HG03354 (cell line): ENCODE measurements around the gene PHACTR3.

ENCODE experiments used
- ATAC-seq: cut with Tn5 transposase; IDR thresholded peaks from one replicate; pipeline ENCODE4 v1.9.1; 2021; ENCODE audit warnings: mild to moderate bottlenecking; ENCODE audit not compliant: unreplicated experiment, poor library complexity, severe bottlenecking

Gene PHACTR3

DNA sequence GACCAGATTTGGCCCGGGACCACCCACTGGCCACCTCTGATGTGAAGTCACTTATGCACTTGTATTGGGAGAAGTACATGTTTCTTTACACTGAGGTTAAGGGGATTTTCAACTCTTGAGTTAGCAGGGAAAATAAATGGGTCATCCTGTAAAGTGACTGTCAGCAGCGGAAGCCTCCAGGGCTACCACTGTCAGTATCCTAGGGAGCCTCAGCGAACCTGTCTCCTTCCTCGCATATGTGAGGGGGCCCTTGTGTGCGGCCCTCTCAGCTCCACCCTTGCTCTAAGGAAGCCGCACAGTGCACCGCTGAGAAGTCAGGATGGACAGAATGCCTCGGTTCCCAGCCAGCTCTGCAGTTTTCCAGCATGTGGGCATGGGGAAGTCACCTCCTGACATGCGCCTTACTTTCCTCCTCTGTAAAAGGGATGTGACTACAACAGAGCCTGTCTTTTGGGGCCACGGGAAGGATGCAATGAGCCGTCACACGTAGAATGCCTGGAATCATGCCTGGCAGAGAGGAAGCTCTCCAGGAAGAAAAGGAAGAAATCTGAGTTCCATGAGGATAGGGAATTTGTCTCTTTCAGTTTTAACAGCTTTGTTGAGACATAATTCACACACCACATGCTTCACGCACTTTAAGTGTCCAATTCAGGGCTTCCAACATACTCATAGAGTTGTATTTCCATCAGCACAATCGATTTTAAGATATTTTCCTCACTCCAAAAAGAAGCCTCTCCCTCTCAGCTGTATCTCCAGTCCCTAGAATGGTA lies 213.7 kb downstream of the PHACTR3 start:
- ATAC-seq, result no peak

DNA sequence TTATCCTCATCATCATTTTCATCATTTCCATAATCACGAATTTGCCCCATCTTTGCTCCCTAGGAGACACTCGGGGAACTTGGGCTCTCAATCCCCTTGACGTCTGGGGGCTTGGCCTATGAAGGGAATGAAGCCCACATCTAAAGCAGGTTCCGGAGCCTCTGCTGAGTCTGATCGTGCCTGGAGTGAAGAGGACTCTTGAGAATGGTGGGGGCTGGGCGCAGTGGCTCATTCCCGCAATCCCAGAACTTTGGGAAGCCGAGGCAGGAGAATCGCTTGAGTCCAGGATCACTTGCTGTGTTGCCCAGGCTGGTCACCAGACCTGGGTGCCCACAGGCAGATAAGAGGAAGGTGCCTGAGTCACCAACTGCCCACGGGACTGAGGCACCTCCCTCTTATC lies 214.6 kb downstream of the PHACTR3 start:
- ATAC-seq, result no peak

DNA sequence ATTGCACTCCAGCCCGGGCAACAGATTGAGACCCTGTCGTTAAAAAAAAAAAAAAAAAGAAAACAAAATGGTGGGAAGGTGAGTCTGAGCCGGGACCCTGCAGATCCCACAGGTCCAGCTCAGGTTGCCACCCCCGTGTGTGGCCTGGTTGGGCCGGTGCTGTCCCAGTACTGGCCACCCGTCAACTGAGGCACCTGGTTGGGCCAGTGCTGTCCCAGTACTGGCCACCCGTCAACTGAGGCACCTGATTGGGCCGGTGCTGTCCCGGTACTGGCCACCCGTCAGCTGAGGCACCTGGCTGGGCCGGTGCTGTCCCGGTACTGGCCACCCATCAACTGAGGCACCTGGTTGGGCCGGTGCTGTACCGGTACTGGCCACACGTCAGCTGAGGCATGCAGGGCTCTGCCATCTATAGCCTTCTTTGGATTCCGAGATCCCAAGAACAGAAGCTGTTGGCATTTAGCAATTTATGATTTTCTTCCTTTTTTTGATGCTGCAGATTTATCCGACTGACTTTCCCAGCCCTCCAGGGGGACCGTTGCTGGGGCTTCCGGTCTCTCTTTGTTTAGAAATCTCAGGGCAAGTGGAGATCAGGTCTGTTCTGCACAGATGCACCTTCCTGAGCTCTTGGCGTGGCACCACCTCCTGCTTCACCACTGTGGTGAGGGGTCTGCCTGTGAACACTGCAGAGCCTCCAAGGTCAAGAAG lies 215.3 kb downstream of the PHACTR3 start:
- no peak for ATAC-seq

DNA sequence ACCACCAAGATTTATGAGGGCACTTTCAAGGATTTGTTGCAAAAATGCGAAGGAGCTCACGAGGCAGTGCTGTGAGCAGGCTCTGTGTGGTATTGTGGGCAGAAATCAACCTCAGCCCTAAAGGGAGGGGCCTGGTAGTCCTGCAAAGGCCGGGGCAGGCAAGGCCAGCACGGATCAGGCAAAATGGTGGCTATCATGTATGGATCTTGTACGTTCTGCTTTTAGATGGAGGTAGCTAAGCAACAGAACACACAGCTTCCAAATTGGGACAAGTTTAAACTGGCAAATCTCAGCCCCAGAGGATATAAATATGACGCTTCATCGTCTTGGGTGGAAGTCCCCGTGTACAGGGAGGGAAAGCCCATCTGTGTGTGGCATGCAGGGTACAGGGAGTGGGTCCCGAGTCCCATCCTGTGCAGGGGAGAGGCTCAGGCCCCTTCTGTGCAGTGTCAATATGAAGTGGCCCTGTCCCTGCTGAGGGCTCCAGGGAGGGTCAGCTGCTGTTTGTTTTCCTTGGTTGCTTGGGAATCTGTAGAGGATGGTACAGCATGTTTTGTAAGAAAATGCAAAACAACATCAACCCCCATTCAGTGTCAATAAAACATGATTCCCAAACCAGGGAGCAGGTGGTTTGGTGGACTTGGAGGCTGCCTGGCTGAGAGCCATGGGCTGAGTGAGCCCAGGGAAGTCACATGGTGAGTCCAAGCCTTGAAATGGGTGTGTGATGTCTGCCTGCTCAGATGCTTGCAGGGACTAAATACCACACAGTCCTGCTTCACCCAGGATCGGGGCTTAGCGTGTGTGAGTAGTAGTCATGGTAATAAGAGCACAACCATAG lies 216.1 kb downstream of the PHACTR3 start:
- no peak for ATAC-seq

DNA sequence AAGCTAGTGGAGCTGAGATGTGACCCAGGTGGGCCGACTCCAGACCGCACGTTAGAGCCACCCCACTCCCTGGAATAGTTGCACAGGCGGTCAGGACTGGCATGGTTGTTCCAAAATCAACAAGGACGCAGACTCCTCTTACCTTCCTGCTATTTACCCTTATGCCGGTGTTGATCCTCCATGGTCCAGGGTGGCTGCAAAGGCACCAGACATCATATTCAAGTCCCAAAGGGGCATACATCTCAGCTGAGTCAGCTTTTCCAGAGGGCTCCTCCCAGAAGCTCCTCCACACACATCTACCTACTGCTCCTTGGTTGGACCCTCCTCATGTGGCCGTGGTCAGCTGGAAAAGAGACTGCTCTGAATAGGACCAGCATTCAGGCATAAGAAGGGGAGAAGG lies 216.9 kb downstream of the PHACTR3 start:
- ATAC-seq, result no peak

DNA sequence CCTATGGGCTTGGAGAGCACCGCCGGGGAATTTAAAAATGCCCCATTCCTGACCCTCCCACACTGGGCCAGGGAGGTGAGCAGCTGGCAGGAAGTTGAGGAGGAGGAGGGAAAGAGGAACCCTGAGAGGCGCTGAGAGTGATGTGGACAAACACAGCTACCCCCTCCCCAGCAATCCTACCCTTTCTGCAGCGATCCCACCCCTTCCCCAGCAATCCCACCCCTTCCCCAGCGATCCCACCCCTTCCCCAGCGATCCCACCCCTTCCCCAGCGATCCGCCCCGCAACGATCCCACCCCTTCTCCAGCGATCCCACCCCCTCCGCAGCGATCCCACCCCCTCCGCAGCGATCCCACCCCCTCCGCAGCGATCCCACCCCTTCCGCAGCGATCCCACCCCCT lies 217.4 kb downstream of the PHACTR3 start:
- ATAC-seq, result no peak

DNA sequence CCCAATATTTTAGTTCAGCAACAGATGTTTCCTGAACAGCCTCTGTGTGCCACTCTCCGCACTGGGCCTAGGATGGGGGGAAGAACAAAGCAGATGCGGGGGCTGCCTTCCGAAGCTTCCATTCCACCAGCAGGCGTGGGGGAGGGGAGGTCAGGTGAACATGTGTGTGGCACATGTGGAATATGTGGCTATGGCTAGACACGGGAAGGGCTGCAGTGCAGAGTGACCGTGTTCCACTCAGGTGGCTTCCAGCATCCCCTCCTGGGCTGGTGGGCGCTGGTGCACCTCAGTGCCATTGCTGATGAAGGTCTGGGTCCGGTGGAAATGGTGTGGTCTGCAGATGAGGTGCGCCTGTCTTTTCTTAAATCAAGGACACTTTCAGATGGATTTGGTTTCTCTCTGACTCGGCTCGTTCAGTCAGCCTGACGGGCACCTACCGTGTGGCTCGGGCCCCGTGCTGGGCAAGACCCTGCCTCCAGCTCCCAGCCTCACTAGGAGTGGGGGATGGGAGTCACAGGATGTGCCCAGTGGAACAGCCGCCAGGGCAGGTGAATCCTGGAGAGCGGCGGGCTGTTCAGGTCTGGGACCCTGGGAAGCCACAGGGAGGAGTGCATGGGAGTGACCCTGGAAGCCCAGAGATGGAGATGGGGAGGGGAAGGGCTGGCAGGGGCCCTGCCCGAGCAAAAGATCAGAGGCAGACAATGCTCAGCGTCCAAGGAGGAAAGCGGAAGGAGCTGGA lies 218.1 kb downstream of the PHACTR3 start:
- no peak for ATAC-seq

DNA sequence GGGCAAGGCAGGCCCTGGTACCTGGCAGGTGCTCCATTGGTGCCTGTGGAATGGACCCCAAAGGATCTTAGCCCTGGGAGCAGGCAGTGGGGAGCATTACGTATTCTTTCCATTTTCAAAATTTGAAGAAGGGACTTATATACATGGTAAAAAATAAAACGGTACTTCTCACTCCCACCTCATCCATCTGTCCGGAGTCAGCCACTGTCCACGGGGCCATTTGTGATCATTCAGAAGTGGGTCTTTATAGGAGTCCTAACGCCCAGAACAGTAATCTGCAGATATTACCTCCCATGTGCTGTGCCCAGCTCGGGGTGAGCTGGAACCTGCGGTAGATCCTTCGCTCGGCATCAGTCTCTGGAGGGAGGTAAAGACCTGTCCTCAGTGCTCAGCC lies 218.7 kb downstream of the PHACTR3 start:
- ATAC-seq, result no peak

DNA sequence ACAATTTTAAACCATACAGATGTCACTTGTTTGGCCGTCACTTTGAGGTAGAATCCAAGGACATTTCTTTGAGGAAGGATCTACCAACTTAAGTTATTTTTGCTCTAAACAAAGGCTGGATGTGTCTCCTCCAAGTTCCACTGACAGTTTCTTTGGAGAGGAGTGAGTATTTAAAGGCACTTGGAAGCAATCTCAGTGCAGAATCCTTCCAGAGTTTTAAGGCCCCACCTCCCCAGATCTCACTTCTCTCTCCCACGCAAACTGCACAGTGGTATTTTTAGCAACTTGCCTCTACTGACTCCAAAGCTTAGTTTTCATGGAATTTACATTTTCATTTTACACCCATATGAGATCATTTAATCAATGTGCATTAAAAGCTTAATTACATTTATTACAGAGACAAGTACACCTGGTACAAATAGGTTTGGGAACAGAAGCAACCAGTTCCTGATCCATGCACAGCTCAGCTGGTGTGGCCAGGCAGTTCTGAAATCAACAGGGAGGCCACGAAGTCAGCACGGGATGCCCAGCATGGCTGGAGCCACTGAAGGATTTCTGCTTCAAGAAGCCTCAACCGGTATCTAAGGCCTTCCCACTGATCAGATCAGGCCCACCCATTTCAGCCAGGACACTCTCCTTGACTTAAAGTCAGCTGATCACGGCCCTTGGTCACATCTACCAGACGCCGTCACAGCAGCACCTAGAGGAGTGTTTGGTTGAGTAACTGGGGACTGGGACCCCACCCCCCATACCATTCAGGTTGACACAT lies 219.3 kb downstream of the PHACTR3 start:
- ATAC-seq, result no peak

DNA sequence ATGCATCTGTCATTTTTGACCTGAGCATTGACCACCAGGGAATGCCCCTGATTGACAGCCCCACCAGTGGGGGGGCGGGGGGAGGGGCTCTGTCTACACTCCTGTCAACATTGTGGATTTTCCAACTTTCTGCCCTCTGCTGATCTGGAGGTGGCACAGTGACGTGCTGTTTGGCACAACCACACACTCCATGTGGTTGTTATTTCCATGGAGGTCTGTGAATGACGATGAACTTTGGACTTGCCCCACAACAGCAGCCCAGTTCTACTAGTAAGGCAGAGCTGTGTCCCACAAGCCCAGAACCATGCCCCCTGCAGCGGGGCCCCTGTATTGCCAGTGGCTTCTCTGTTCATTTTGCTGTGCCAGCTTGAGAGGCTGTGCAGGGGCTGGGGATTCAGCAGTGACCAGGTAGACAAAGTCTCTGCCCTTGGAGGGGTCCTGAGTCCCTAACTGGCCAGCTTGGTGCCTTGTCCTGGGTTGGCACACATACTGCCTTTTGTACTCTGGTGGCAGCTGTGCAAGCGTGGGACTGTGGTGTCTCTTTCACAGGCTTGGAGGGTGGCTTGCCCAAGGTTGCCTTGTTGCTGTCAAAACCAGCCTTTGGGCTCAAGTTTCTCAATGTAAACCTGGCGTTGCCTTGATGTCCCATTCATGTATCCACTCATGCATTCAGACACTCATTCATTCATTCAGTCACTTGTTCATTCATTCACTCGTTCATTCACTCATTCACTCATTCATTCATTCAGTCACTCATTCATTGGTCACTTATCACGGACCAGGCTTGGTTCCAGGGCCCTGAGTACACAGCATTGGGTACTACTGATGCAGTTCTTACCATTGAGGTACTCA lies 220.6 kb downstream of the PHACTR3 start:
- no peak for ATAC-seq

DNA sequence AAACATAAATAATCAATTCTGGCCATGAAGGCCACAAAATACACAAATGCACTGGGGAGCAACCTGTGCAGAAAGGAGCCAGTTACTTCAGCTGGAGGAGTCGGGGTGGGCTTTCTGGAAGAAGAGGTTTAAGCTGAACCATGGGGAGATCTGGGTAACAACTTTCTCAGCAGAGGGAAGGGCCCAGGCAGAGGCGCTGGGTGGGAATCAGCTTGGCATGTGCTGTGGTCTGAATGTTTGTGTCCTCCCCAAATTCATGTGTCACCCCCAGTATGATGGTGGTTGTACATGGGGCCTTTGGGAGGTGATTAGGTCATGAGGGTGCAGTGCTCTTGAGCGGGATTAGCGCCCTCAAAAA lies 221.2 kb downstream of the PHACTR3 start:
- ATAC-seq, result no peak

DNA sequence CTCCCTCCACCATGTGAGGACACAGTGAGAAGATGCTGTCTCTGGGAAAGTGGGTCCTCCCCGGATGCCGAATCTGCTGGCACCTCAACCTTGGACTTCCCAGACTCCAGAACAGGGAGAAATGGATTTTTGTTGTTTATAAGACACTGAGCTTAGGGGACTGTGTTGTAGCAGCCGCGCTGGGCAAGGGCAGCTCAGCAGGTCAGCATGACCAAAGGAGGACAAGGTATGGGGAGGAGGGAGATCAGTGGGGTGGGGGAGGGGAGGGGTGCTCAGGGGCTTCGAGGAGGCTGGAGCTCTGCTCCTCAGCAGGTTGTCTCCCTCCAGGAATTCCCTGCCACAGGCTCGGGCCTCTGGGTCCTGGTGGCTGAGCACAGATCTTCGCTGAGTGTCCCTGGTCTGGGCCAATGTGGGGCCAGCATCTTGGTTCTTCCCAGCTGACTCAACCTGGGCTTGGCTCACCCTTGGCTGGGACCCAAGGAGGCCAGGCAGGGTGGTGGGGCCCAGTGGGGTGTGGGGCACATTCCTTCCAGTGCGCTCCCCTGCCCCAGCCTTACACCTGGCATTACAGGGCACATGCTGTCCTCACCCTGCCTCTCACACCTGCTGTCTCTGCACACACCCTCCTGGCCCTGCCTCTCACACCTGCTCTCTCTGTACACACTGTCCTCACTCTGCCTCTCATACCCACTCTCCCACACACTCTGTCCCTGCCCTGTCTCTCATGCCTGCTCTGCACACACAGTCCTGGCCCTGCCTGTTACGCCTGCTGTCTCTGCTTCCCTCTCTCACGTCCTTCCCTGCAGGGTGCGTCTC lies 221.8 kb downstream of the PHACTR3 start:
- no peak for ATAC-seq

DNA sequence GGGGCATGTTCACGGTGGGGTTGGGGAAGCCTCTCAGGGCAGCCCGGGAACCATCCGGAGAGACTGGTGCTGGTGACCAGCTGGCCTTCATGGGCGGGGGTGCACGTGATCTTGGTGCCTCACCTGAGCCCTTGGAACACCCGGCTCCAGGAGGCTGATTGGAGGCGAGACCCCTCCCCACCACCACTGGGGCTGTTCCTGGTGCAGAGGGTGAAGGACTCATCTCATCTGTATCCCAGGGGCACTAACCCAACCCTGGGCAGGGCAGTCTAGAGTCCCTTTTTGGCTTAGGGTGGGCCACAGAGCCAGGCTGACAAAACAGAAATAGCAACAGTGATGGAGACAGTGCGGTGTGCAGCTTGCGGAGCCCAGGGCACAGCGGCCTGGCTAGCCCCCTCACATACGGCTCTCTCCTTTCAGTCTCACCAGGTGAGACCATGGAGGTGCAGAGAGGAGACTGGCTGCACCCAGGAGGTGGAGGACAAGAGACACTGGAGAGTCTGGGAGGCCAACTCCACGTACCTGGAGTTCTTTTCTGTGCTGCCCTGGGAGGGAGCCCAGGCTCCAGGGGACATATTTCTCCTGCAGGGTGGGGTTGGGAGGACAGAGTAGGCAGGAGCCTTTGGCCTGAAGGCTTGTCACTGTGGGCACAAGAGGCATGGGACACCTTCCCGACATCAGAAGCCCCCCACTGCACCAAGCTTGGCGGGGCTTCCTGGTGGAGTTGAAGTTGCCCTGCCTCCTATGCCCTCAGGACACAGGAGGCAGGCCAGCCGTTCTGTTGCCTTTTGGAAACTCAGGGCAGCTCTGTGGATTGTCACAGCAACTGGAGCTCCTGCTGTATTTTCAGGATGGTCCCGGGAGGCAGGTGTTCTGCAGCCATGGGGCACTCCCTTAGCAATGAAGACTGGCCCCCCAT lies 223.1 kb downstream of the PHACTR3 start:
- ATAC-seq, result no peak

DNA sequence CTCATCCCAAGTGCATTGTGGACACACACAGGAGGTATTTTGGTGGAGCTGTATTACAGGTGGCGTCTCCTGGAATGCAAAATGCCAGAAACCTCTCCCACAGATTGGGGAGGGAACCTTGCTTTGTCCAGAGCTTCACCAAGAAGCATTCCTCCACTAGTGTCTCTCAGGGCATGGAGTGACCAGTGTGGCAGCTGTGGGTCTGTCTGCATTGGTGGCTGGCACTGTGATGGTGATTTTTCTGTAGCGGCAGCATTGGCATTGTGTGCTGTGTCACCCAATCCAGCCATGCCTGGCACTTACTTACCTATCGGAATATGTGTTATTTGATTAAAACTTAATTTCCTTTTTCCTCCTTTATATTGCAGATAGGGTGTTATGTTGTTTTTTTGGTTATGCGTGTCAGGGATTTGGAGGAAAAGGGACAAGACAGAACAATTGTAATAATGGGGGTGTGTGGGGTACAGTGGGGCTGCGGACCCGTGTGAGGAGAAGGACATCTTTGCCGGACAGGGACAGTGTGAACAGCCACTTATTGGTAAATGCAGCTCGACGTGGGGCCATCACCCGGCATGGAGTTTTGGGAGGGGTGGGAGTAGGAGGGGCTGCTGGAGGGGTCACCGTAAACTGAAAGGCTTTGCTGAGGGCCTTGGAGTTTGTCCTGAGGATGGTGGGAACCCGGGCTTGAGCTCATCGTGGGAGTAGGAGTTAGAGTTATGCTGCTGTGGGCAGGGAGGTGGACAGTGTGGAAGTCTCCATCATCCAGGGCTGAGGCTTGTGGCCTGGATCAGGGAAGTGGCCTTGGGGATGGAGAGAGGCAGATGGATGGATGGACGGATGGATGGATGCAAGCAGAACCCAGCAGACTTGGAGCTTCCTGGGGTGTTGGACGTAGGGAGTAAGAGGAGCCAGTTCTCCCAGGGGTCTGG lies 224.0 kb downstream of the PHACTR3 start:
- ATAC-seq, result no peak

DNA sequence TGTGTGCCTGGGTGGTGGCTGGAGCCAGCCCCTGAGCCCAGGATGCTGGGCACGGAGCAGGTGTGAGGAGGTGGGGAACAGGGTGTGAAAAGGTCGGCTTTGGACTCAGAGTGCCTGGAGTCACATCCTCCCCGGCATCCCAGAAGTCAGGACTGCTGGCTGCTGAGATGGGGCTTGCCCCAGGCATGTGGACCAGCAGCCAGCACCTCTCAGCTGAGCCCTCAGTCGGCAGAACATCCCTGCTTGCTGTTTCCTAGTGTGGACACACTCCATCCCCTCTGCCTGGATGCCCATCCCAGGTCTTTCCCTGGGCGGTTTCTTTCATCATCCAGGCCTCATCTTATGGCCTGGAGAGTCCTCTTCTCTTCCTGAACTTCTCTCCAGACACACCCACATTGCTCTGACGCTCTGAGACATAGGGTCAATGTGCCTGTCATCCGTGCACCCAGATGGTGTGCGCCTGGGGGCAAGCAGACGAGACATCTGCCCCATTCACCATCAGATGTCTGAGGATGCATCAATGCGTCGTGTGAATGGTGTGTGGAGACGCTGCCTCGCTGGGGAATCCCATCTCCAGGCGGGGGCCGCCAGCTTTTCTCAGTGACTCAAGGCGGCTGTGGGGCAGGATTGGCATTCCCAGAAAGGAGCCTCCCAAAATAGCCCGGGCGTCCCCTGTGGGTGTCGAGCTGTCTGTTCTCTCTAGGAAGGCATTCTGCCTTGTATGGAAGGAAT lies 224.9 kb downstream of the PHACTR3 start:
- ATAC-seq, result no peak
